GM10248 (cell line): ENCODE data around the gene LRCH1.

Experiments used
- CTCF ChIA-PET: fragments of 300-600 bp; sonication (Branson Sonifier 250); formaldehyde crosslinking; extraction: SDS; loops from one replicate; lab custom pipeline; 2021; ENCODE audit warnings: antibody characterized with exemption; lab: Yijun Ruan, JAX
- POLR2A ChIA-PET: fragments of 350-650 bp; sonication (Branson Sonifier 250); formaldehyde crosslinking; extraction: SDS; loops from one replicate; lab custom pipeline; 2020; ENCODE audit warnings: antibody characterized with exemption; lab: Yijun Ruan, JAX
- DNase-seq: peaks from one replicate; pipeline ENCODE4 v3.0.0; 2012; ENCODE audit errors: extremely low spot score
- TF ChIP-seq, protein P1 (sequence below): IDR thresholded peaks from 2 replicates; pipeline ENCODE4 v1.5.1; 2012; ENCODE audit warnings: mild to moderate bottlenecking, low read depth; ENCODE audit errors: extremely low read depth, missing control alignments, control extremely low read depth

LRCH1 gene

GRCh38 chr13:46570273-46570672 lies 17.3 kb downstream of the LRCH1 start:
- POLR2A ChIA-PET = no interaction called here
- no peak for DNase-seq
- CTCF ChIA-PET = interaction anchor here (1.0 to 3.5 kb wide), 6 partner anchors 10 to 150 kb away, joined by 3 to 18 read pairs (median 8); partner anchors contain the start of gene LRCH1
- TF ChIP-seq, protein P1, sequence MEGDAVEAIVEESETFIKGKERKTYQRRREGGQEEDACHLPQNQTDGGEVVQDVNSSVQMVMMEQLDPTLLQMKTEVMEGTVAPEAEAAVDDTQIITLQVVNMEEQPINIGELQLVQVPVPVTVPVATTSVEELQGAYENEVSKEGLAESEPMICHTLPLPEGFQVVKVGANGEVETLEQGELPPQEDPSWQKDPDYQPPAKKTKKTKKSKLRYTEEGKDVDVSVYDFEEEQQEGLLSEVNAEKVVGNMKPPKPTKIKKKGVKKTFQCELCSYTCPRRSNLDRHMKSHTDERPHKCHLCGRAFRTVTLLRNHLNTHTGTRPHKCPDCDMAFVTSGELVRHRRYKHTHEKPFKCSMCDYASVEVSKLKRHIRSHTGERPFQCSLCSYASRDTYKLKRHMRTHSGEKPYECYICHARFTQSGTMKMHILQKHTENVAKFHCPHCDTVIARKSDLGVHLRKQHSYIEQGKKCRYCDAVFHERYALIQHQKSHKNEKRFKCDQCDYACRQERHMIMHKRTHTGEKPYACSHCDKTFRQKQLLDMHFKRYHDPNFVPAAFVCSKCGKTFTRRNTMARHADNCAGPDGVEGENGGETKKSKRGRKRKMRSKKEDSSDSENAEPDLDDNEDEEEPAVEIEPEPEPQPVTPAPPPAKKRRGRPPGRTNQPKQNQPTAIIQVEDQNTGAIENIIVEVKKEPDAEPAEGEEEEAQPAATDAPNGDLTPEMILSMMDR = no peak

- peak; percentile 34 for DNase-seq
- TF ChIP-seq, protein P1 = no peak
- CTCF ChIA-PET = interaction anchor here (1.1 to 3.5 kb wide), 5 partner anchors 8 to 19 kb away, joined by 5 to 18 read pairs (median 10); partner anchors contain the start of gene LRCH1
- POLR2A ChIA-PET = no interaction called here
Measured at GRCh38 chr13:46571189-46571908, 18.4 kb downstream of the LRCH1 start.

- ChIA-PET CTCF (interaction anchor here (0.9 to 3.5 kb wide), 9 partner anchors 9 to 109 kb away, joined by 3 to 18 read pairs (median 3); partner anchors contain the start of gene LRCH1), POLR2A (no interaction called here)
Measured at GRCh38 chr13:46571909-46572595, 19.1 kb downstream of the LRCH1 start.

GRCh38 chr13:46572752-46573431 lies 19.9 kb downstream of the LRCH1 start:
- TF ChIP-seq, protein P1 = no peak
- CTCF ChIA-PET = interaction anchor here (0.9 to 3.1 kb wide), 8 partner anchors 8 to 108 kb away, joined by 3 to 18 read pairs (median 3); partner anchors contain the start of gene LRCH1
- no peak for DNase-seq
- POLR2A ChIA-PET = no interaction called here

More at GRCh38 chr13:46571909-46572595, 19.1 kb downstream of the LRCH1 start:
- DNase-seq = no peak
- TF ChIP-seq, protein P1 = no peak

- peak; percentile 46 for DNase-seq
- TF ChIP-seq, protein P1 = no peak
- ChIA-PET CTCF (interaction anchor here (0.8 to 2.3 kb wide), 8 partner anchors 9 to 54 kb away, joined by 3 to 12 read pairs (median 4); no protein-coding TSS in a partner anchor), POLR2A (interaction anchor here (0.7 to 1.1 kb wide), 3 partner anchors 20 to 195 kb away, joined by 3 read pairs; partner anchors contain the start of gene LRCH1)
Measured at GRCh38 chr13:46575301-46575771, 22.4 kb downstream of the LRCH1 start.
